ENCODE measurements around the gene ERBB2. TPM values are rescaled to one million over a fixed set of nuclear protein-coding genes. Genes with fewer than 3 reads are reported as not detected.

ERBB2 gene
- total RNA-seq, 4 donors from 2014 or later = 175 to 439 (median 234) TPM

DNA sequence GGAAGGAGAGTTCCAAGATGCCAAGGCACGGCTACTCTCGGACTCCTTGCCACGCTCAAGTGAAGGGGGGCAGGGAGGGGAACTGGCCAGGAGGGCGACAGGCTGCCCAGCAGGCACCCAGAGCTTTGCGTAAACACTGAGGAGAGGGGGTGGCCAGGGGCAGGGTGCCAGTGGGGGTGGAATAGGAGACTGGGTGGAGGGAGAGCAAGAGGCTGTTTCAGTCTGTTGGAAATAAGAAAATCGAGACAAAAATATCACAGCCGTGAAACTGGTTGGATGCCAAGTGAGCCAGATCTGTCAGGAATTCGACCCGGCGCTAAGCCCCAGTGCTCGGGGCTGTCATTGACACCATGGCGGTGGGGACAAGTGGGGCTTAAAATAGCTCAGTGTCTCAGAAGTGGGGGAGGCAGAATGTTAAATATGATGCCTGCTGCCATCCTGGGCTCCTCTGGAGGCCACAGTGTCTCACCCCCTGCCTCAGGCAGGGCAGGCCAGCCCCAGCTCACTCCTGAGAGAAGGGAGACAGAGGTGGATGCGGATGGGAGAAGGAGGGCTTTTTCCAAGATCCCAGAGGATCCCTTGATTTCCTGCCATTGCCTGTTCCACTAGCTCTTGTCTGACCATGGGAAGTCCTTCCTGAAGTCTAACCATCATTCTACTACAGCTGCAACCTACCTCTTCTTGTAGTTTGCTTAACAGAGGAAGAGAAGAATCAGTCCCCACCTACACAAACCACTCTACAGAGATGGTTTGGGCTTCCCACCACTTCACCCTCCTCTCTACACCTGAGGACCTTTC, 22.1 kb upstream of the ERBB2 start:
- no peaks in the 10 kb centered on the region for H3K9me3 ChIP-seq
- H3K36me3 ChIP-seq = peaks cover 0 to 6% (median 0%) of the 10 kb centered on the region in 4 donors
- in situ Hi-C loops (cut with MboI; ENCODE audit: low pct_ligation_motif_present in 1 of 4, low pct_unique_long_range_greater_than_20kb in 1 of 4, low sequenced_read_pairs in 3 of 4) = no loop called here
- H3K27ac ChIP-seq = peak overlapping the region; percentile 64 to 82 (median 76)
- H3K27me3 ChIP-seq = no peaks in the 10 kb centered on the region
- intact Hi-C loops (cut with DNase I; ENCODE audit: low total_unique reads) = no loop called here
- no peak overlapping the region for H3K4me3 ChIP-seq
- DNase-seq = no peak
- TF ChIP-seq EP300 (IDR thresholded peaks at IDR 0.05; ENCODE audit: low read depth) (no peak), POLR2AphosphoS5 (IDR thresholded peaks at IDR 0.05) (no peak), POLR2A (IDR thresholded peaks at IDR 0.05) (no peak)
- TF ChIP-seq, protein P1, sequence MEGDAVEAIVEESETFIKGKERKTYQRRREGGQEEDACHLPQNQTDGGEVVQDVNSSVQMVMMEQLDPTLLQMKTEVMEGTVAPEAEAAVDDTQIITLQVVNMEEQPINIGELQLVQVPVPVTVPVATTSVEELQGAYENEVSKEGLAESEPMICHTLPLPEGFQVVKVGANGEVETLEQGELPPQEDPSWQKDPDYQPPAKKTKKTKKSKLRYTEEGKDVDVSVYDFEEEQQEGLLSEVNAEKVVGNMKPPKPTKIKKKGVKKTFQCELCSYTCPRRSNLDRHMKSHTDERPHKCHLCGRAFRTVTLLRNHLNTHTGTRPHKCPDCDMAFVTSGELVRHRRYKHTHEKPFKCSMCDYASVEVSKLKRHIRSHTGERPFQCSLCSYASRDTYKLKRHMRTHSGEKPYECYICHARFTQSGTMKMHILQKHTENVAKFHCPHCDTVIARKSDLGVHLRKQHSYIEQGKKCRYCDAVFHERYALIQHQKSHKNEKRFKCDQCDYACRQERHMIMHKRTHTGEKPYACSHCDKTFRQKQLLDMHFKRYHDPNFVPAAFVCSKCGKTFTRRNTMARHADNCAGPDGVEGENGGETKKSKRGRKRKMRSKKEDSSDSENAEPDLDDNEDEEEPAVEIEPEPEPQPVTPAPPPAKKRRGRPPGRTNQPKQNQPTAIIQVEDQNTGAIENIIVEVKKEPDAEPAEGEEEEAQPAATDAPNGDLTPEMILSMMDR (IDR thresholded peaks at IDR 0.05) = no peak
- peaks cover 21 to 52% (median 51%) of the 10 kb centered on the region in 4 donors for H3K4me1 ChIP-seq
- 68 to 70% methylated on average over 6 to 13 of the region's 13 CpGs for WGBS, 2 donors (ENCODE audit: low coverage in 1 of 2)

DNA sequence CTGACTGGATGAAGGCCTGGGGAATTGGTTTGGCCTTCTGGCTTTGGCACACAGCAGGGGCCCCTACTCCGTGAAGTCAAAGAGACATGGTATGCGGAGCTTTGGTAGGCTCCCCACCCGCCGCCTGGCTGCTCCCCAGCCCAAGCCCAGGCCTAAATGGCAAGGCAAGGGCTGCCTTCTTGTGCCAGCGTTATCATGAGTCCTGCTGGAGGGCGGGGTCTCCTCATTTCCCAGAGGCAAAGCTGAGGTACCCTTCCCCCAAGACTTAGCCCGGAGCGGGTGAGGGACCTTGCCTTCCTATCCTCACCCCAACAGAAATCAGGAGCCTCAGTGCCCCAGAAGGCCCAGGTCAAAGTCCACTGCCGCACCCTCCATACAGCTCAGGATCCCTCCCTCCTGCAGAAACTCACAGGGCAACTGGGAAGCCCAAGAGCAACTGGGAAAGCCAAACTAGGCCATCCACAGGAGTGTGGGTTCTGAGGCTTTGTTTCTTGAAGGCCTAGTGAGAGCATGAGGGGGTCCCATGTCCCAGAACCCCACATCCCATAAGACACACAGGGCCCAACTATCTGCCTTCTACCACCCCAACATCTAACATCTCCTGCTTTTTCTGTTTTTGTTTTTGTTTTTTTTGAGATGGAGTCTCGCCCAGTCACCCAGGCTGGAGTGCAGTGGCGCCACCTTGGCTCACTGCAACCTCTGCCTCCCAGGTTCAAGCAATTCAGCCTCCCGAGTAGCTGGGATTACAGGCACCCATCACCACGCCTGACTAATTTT, 21.3 kb upstream of the ERBB2 start:
- peak; percentile 91 for DNase-seq
- in situ Hi-C loops (cut with MboI; ENCODE audit: low pct_ligation_motif_present in 1 of 4, low pct_unique_long_range_greater_than_20kb in 1 of 4, low sequenced_read_pairs in 3 of 4) = no loop called here
- peaks cover 21 to 52% (median 51%) of the 10 kb centered on the region in 4 donors for H3K4me1 ChIP-seq
- H3K4me3 ChIP-seq = no peak overlapping the region
- H3K27me3 ChIP-seq = no peaks in the 10 kb centered on the region
- intact Hi-C loops (cut with DNase I; ENCODE audit: low total_unique reads) = no loop called here
- H3K9me3 ChIP-seq = no peaks in the 10 kb centered on the region
- 60 to 65% methylated on average over 1 to 11 of the region's 13 CpGs for WGBS, 2 donors (ENCODE audit: low coverage in 1 of 2)
- H3K36me3 ChIP-seq = peaks cover 0 to 6% (median 0%) of the 10 kb centered on the region in 4 donors
- H3K27ac ChIP-seq = peak overlapping the region; percentile 64 to 82 (median 76)
- TF ChIP-seq POLR2A (IDR thresholded peaks at IDR 0.05) (peak; percentile 24), POLR2AphosphoS5 (IDR thresholded peaks at IDR 0.05) (peak in 2 of 3 donors; percentile 8 to 40)
- TF ChIP-seq, protein P1 (IDR thresholded peaks at IDR 0.05) = no peak

DNA sequence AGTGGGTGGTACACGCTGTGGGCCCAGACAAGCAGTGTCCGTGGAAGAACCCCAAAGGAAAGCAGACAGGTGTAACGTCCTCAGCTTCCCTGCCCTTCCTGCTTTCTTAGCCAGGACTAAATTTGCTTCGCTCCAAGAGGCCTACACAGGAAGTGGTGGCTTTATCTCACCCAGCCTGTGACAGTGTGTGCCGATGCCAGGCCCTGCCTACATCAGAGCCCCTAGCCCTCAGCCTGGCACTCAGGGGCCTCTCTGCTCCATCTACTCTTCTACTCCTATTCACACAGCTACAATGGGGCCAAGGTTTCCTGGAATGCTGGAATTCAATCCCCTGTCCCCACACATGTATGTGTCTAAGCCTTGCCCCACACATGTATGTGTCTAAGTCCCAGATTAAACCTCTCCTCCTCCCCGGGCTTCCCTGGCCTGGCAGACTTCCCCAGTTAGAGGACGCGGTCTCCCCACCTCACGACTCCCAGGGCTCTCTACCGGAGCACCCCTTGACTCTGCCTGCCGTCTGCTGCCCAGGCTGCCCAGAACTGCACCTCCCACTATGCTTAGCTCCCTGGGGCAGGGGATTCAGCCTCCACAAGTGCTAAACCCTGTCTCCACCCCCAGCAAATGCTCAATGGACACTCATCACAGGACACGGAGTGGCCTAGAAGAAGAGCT, 20.2 kb upstream of the ERBB2 start:
- Histone ChIP-seq H3K4me3 (no peak overlapping the region), H3K27me3 (no peaks in the 10 kb centered on the region), H3K4me1 (peaks cover 21 to 49% (median 47%) of the 10 kb centered on the region in 4 donors), H3K36me3 (peaks cover 0 to 12% (median 0%) of the 10 kb centered on the region in 4 donors), H3K9me3 (no peaks in the 10 kb centered on the region), H3K27ac (peak overlapping the region; percentile 64 to 82 (median 76))
- DNase-seq = no peak
- intact Hi-C loops (cut with DNase I; ENCODE audit: low total_unique reads) = no loop called here
- 64% methylated on average over 12 of the region's 12 CpGs; no CpG with 5 or more reads in 1 of the 2 donors for WGBS, 2 donors (ENCODE audit: low coverage in 1 of 2)
- in situ Hi-C loops (cut with MboI; ENCODE audit: low pct_ligation_motif_present in 1 of 4, low pct_unique_long_range_greater_than_20kb in 1 of 4, low sequenced_read_pairs in 3 of 4) = no loop called here
- TF ChIP-seq, protein P1 (IDR thresholded peaks at IDR 0.05) = peak in 1 of 5 experiments; percentile 22
- peak; percentile 35 for TF ChIP-seq POLR2A (IDR thresholded peaks at IDR 0.05)
- no peak for TF ChIP-seq POLR2AphosphoS5 (IDR thresholded peaks at IDR 0.05)
- no peak for TF ChIP-seq EP300 (IDR thresholded peaks at IDR 0.05; ENCODE audit: low read depth)

Data from transverse colon (tissue), 4 donors.